Measurements from ENCODE around the gene C10orf90.
"Not testable (repeated sequence)": the region's sequence is repeated elsewhere in the genome, so short reads cannot be mapped to it uniquely, and the experiment has no call there.

The C10orf90 gene

GRCh38 chr10:126393076-126393475 lies 277.4 kb downstream of the C10orf90 start:
- ATAC-seq (ENCODE audit: low read depth) (no peak), DNase-seq (ENCODE audit: low spot score in 2 of 2) (no peak)
- Mint-ChIP-seq H3K9me3 (peaks cover 4% of the 10 kb centered on the region), H3K27ac (no peak overlapping the region), H3K4me3 (no peak overlapping the region), H3K36me3 (no peaks in the 10 kb centered on the region), H3K27me3 (peaks cover 9% of the 10 kb centered on the region), H3K4me1 (no peaks in the 10 kb centered on the region)

- no peak for ATAC-seq (ENCODE audit: low read depth)
- Mint-ChIP-seq H3K4me3 (no peak overlapping the region), H3K27me3 (peaks cover 9% of the 10 kb centered on the region), H3K36me3 (no peaks in the 10 kb centered on the region), H3K27ac (no peak overlapping the region), H3K4me1 (no peaks in the 10 kb centered on the region), H3K9me3 (peaks cover 4% of the 10 kb centered on the region)
- DNase-seq (ENCODE audit: low spot score in 2 of 2) = no peak
Measured at GRCh38 chr10:126392469-126392868, 278.0 kb downstream of the C10orf90 start.

- H3K4me3 Mint-ChIP-seq = no peak overlapping the region
- H3K9me3 Mint-ChIP-seq = peaks cover 4% of the 10 kb centered on the region
- no peak for DNase-seq (ENCODE audit: low spot score in 2 of 2)
- H3K27ac Mint-ChIP-seq = no peak overlapping the region
- peaks cover 2% of the 10 kb centered on the region for H3K36me3 Mint-ChIP-seq
- ATAC-seq (ENCODE audit: low read depth) = no peak
- peaks cover 2% of the 10 kb centered on the region for H3K4me1 Mint-ChIP-seq
- H3K27me3 Mint-ChIP-seq = peaks cover 12% of the 10 kb centered on the region
Measured at GRCh38 chr10:126392068-126392467, 278.4 kb downstream of the C10orf90 start.

- Mint-ChIP-seq H3K9me3 (peaks cover 2% of the 10 kb centered on the region), H3K27ac (no peak overlapping the region), H3K4me3 (no peak overlapping the region), H3K4me1 (peaks cover 5% of the 10 kb centered on the region), H3K36me3 (peaks cover 2% of the 10 kb centered on the region), H3K27me3 (peaks cover 16% of the 10 kb centered on the region)
- ATAC-seq (ENCODE audit: low read depth) (no peak), DNase-seq (ENCODE audit: low spot score in 2 of 2) (no peak)
Measured at GRCh38 chr10:126391192-126391885, 279.2 kb downstream of the C10orf90 start.

GRCh38 chr10:126390324-126390723 lies 280.2 kb downstream of the C10orf90 start:
- Mint-ChIP-seq H3K27me3 (peaks cover 20% of the 10 kb centered on the region), H3K9me3 (peaks cover 2% of the 10 kb centered on the region), H3K27ac (no peak overlapping the region), H3K4me3 (no peak overlapping the region), H3K4me1 (peaks cover 5% of the 10 kb centered on the region), H3K36me3 (peaks cover 2% of the 10 kb centered on the region)
- ATAC-seq (ENCODE audit: low read depth) (no peak), DNase-seq (ENCODE audit: low spot score in 2 of 2) (no peak)

GRCh38 chr10:126387931-126388911 lies 282.3 kb downstream of the C10orf90 start, which contains the start of gene ADAM12:
ADAM12 (minus strand) TSS chr10:126388477; CDS start chr10:126388145, 332 bp downstream.
- peaks cover 2% of the 10 kb centered on the region for H3K36me3 Mint-ChIP-seq
- H3K4me1 Mint-ChIP-seq = peaks cover 5% of the 10 kb centered on the region
- no peak for ATAC-seq (ENCODE audit: low read depth)
- no peak for DNase-seq (ENCODE audit: low spot score in 2 of 2)
- H3K4me3 Mint-ChIP-seq = no peak within 1 kb of the TSS
- H3K9me3 Mint-ChIP-seq = no peaks in the 10 kb centered on the region
- peaks cover 22% of the 10 kb centered on the region for H3K27me3 Mint-ChIP-seq
- no peak within 1 kb of the TSS for H3K27ac Mint-ChIP-seq

- peaks cover 5% of the 10 kb centered on the region for H3K4me1 Mint-ChIP-seq
- peaks cover 2% of the 10 kb centered on the region for H3K36me3 Mint-ChIP-seq
- ATAC-seq (ENCODE audit: low read depth) (no peak), DNase-seq (ENCODE audit: low spot score in 2 of 2) (no peak)
- H3K9me3 Mint-ChIP-seq = no peaks in the 10 kb centered on the region
- H3K4me3 Mint-ChIP-seq = no peak overlapping the region
- H3K27ac Mint-ChIP-seq = no peak overlapping the region
- H3K27me3 Mint-ChIP-seq = peaks cover 22% of the 10 kb centered on the region
Measured at GRCh38 chr10:126387041-126387921, 283.2 kb downstream of the C10orf90 start.

GRCh38 chr10:126384269-126384873 lies 286.1 kb downstream of the C10orf90 start:
- Mint-ChIP-seq H3K9me3 (no peaks in the 10 kb centered on the region), H3K36me3 (peaks cover 2% of the 10 kb centered on the region), H3K27me3 (peaks cover 15% of the 10 kb centered on the region), H3K4me1 (peaks cover 5% of the 10 kb centered on the region), H3K27ac (no peak overlapping the region), H3K4me3 (no peak overlapping the region)
- no peak for DNase-seq (ENCODE audit: low spot score in 2 of 2)
- no peak for ATAC-seq (ENCODE audit: low read depth)

- H3K36me3 Mint-ChIP-seq = no peaks in the 10 kb centered on the region
- no peak overlapping the region for H3K4me3 Mint-ChIP-seq
- H3K27me3 Mint-ChIP-seq = peaks cover 3% of the 10 kb centered on the region
- ATAC-seq (ENCODE audit: low read depth) = no peak
- no peak for DNase-seq (ENCODE audit: low spot score in 2 of 2)
- H3K27ac Mint-ChIP-seq = no peak overlapping the region
- H3K4me1 Mint-ChIP-seq = no peaks in the 10 kb centered on the region
- H3K9me3 Mint-ChIP-seq = peaks cover 5% of the 10 kb centered on the region
Measured at GRCh38 chr10:126380352-126381076, 290.0 kb downstream of the C10orf90 start.

- not testable (repeated sequence) for H3K27me3 Mint-ChIP-seq; DNase-seq (ENCODE audit: low spot score in 2 of 2); H3K4me1 Mint-ChIP-seq; ATAC-seq (ENCODE audit: low read depth); H3K36me3 Mint-ChIP-seq; H3K4me3 Mint-ChIP-seq; H3K27ac Mint-ChIP-seq
- peaks cover 12% of the 10 kb centered on the region for H3K9me3 Mint-ChIP-seq
Measured at GRCh38 chr10:126379166-126379565, 291.3 kb downstream of the C10orf90 start.

GRCh38 chr10:126376956-126377355 lies 293.5 kb downstream of the C10orf90 start:
- Mint-ChIP-seq H3K4me1 (no peaks in the 10 kb centered on the region), H3K4me3 (no peak overlapping the region), H3K27me3 (no peaks in the 10 kb centered on the region), H3K9me3 (peaks cover 17% of the 10 kb centered on the region), H3K27ac (no peak overlapping the region), H3K36me3 (no peaks in the 10 kb centered on the region)
- no peak for DNase-seq (ENCODE audit: low spot score in 2 of 2)
- no peak for ATAC-seq (ENCODE audit: low read depth)

GRCh38 chr10:126375926-126376554 lies 294.5 kb downstream of the C10orf90 start:
- Mint-ChIP-seq H3K27me3 (no peaks in the 10 kb centered on the region), H3K4me3 (no peak overlapping the region), H3K4me1 (no peaks in the 10 kb centered on the region), H3K9me3 (peaks cover 17% of the 10 kb centered on the region), H3K36me3 (no peaks in the 10 kb centered on the region), H3K27ac (no peak overlapping the region)
- ATAC-seq (ENCODE audit: low read depth) (no peak), DNase-seq (ENCODE audit: low spot score in 2 of 2) (no peak)

All from memory B cell (primary cell).